ENCODE results near the gene MR1.
"Not testable (repeated sequence)": the region's sequence is repeated elsewhere in the genome, so short reads cannot be mapped to it uniquely, and the experiment has no call there.

The MR1 gene

DNA sequence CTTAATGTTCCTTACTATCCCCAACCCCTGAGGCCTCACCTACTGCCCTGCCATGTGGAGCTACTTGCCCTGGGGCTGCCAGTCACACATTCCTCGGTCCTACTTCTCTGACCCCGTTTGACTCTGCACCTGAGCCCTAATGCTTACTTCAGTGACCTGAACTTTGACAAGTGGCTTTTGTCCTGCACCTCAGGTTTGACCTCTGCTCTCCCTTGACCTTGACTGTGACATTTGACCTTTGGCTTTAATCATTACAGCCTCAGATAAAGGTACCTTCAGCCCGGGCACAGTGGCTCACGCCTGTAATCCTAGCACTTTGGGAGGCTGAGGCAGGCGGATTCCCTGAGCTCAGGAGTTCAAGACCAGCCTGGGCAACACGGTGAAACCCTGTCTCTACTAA lies 22.8 kb downstream of the MR1 start:
- no peak for DNase-seq (ENCODE audit: low read depth)
- H3K4me3 ChIP-seq (ENCODE audit: low read length): no peak overlapping the region
- H3K9me3 ChIP-seq (ENCODE audit: control insufficient read depth, low read length): peaks cover 8% of the 10 kb centered on the region
- no peaks in the 10 kb centered on the region for H3K27me3 ChIP-seq (replicated peaks; ENCODE audit: control insufficient read depth, insufficient read depth, low read length)
- H3K36me3 ChIP-seq (ENCODE audit: control insufficient read depth, insufficient read depth, low read length, severe bottlenecking): no peaks in the 10 kb centered on the region
- H3K4me1 ChIP-seq (ENCODE audit: control insufficient read depth, insufficient read depth, low read length): no peaks in the 10 kb centered on the region
- H3K9ac ChIP-seq (ENCODE audit: low read length): no peak overlapping the region

DNA sequence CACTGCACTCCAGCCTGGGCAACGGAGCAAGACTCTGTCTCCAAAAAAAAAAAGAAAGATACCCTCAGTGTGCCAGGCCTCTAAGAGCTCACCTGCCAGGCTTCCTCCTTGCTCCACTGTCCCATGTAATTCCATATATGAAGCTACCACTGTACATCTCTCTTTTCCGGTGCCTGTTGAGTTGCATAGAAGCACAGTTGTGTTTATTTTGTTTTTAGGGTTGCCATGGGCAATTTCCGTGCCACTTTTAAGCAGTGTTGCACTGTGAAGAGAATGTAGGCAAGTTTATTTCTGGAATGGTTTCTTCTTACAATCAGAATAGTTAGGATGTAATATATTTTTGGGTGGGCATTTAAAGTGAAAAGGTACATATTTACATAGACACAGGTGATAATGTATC lies 23.3 kb downstream of the MR1 start:
- Histone ChIP-seq H3K36me3 (ENCODE audit: control insufficient read depth, insufficient read depth, low read length, severe bottlenecking) (no peaks in the 10 kb centered on the region), H3K9ac (ENCODE audit: low read length) (no peak overlapping the region), H3K27me3 (replicated peaks; ENCODE audit: control insufficient read depth, insufficient read depth, low read length) (no peaks in the 10 kb centered on the region), H3K4me1 (ENCODE audit: control insufficient read depth, insufficient read depth, low read length) (no peaks in the 10 kb centered on the region), H3K4me3 (ENCODE audit: low read length) (no peak overlapping the region), H3K9me3 (ENCODE audit: control insufficient read depth, low read length) (peaks cover 8% of the 10 kb centered on the region)
- no peak for DNase-seq (ENCODE audit: low read depth)

DNA sequence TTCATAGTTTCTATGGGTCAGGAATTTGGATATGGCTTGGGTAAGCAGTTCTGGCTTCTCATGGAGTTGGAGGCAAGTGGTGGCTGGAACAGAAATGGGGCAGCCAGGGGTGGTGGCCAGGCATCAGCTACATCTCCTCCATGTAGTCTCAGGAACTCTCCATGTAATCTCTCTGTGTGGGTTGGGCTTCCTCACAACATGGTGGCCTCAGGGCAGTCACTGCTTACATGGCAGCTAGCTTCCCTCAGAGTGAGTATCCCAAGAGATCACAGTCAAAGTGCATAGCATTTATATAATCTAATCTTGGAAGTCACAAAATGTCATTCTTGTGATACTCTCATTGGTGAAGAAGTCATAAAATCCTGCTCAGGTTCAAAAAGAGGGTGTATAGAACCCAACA lies 25.7 kb downstream of the MR1 start:
- Histone ChIP-seq H3K9ac (ENCODE audit: low read length) (no peak overlapping the region), H3K4me3 (ENCODE audit: low read length) (no peak overlapping the region), H3K4me1 (ENCODE audit: control insufficient read depth, insufficient read depth, low read length) (no peaks in the 10 kb centered on the region), H3K36me3 (ENCODE audit: control insufficient read depth, insufficient read depth, low read length, severe bottlenecking) (no peaks in the 10 kb centered on the region), H3K27me3 (replicated peaks; ENCODE audit: control insufficient read depth, insufficient read depth, low read length) (no peaks in the 10 kb centered on the region), H3K9me3 (ENCODE audit: control insufficient read depth, low read length) (peaks cover 8% of the 10 kb centered on the region)
- DNase-seq (ENCODE audit: low read depth): no peak

DNA sequence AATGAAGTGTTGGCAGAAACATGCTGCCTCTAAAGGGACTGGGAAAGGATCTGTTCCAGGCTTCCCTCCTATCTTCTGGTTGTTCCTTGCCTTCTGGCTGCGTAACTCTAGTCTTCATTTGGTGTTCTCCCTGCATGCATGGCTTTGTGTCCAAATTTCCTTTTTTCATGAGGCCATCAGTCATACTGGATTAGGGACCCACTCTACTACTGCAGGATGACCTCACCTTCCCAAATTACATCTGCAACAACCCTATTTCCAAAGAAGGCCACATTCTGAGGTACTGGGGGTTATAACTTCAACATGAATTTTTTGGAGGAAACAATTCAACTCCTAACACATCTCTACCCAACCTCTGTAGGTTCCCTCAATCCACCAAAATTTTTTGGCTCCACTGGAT lies 26.3 kb downstream of the MR1 start:
- no peaks in the 10 kb centered on the region for H3K36me3 ChIP-seq (ENCODE audit: control insufficient read depth, insufficient read depth, low read length, severe bottlenecking)
- no peaks in the 10 kb centered on the region for H3K27me3 ChIP-seq (replicated peaks; ENCODE audit: control insufficient read depth, insufficient read depth, low read length)
- H3K4me3 ChIP-seq (ENCODE audit: low read length): no peak overlapping the region
- no peak overlapping the region for H3K9ac ChIP-seq (ENCODE audit: low read length)
- no peaks in the 10 kb centered on the region for H3K4me1 ChIP-seq (ENCODE audit: control insufficient read depth, insufficient read depth, low read length)
- peaks cover 8% of the 10 kb centered on the region for H3K9me3 ChIP-seq (ENCODE audit: control insufficient read depth, low read length)
- no peak for DNase-seq (ENCODE audit: low read depth)

DNA sequence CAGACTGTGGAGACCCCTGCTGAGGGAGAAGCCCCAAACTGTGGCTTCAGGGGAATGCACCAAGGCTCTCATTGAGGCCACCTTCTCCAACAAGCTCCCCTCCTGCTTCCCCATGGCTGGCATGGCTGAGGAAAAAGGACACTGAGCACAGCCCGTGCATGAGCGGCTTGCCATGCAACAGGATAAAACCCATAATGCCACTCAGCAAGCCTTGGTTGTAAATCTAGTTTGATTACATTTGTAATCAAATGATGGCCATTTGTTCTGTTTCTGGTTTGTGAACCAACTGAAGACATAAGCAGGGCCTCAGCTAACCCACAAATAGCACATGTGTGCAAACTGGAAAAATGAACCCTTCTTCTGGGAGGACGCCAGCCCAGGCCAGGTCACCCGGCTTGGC lies 27.2 kb downstream of the MR1 start:
- DNase-seq (ENCODE audit: low read depth): not testable (repeated sequence)

DNA sequence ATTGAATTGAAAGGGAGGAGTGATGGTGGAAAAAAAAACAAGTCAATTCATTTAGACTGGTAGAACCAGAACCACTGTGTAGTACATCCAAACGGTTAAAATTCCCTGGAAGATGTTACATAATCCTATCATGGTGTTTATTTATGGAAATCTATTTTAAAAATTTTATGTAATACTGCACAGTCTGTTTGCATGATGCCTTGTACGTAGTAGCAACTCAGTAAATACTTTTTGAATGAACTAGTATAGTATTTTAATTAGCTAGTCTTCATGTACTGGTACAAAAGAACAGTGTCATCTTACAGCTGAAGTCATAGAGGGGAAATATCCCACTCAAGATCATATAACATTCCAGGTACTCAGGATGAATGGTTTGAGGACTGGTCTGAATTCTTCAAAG lies 27.7 kb downstream of the MR1 start:
- DNase-seq (ENCODE audit: low read depth): no peak
- H3K4me1 ChIP-seq (ENCODE audit: control insufficient read depth, insufficient read depth, low read length): no peaks in the 10 kb centered on the region
- no peak overlapping the region for H3K9ac ChIP-seq (ENCODE audit: low read length)
- peaks cover 8% of the 10 kb centered on the region for H3K9me3 ChIP-seq (ENCODE audit: control insufficient read depth, low read length)
- no peaks in the 10 kb centered on the region for H3K27me3 ChIP-seq (replicated peaks; ENCODE audit: control insufficient read depth, insufficient read depth, low read length)
- H3K36me3 ChIP-seq (ENCODE audit: control insufficient read depth, insufficient read depth, low read length, severe bottlenecking): no peaks in the 10 kb centered on the region
- no peak overlapping the region for H3K4me3 ChIP-seq (ENCODE audit: low read length)

More for the DNA sequence above, 27.2 kb downstream of the MR1 start:
- not testable (repeated sequence) for H3K36me3 ChIP-seq (ENCODE audit: control insufficient read depth, insufficient read depth, low read length, severe bottlenecking); H3K4me3 ChIP-seq (ENCODE audit: low read length); H3K9ac ChIP-seq (ENCODE audit: low read length); H3K9me3 ChIP-seq (ENCODE audit: control insufficient read depth, low read length); H3K27me3 ChIP-seq (replicated peaks; ENCODE audit: control insufficient read depth, insufficient read depth, low read length); H3K4me1 ChIP-seq (ENCODE audit: control insufficient read depth, insufficient read depth, low read length)

DNA sequence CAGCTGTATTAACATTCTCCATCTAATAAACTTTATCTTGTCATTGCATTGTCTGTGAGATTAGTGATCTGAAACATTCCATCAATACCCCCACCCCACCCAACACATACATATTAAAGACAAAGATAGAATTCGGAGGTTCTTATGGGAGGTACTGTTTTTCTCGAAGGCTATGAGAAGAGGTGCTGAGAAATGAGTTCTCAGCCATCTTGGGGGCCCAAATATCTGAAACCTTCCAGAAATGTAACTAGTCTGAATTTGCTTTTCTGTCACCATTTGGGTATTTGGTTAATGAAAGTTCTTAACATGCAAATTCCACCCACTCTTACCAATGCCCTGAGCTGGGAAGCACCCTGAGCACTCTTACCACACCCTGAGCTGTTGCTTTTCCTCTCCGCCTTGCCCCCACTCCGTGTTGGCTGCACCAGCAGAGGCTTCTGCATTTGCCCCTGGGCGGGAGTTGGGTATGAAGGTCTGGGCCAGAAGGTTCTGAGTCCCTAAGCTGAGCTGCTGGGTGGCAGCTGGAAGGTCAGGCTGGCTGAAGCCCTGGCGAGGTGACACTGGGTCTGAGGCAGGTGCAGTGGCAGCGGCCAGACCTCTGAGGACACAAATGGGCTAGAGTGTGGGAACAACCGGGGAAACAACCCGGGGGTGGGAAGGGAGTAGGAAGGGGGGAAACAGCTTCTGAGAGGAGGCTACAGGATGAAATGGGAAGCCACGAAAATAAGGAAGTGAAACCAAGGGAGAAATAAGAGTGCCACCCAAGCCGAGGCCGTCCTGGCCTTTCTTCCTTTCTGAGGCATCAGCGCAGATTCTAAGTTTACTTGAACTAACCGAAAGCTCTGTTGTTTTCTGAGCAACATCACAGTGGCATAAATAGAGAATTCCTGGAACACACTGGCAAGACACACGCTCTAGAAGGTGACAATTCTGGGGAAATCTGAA lies 28.4 kb downstream of the MR1 start:
- Histone ChIP-seq H3K9me3 (ENCODE audit: control insufficient read depth, low read length) (peaks cover 8% of the 10 kb centered on the region), H3K9ac (ENCODE audit: low read length) (no peak overlapping the region), H3K36me3 (ENCODE audit: control insufficient read depth, insufficient read depth, low read length, severe bottlenecking) (no peaks in the 10 kb centered on the region), H3K4me3 (ENCODE audit: low read length) (no peak overlapping the region), H3K27me3 (replicated peaks; ENCODE audit: control insufficient read depth, insufficient read depth, low read length) (no peaks in the 10 kb centered on the region), H3K4me1 (ENCODE audit: control insufficient read depth, insufficient read depth, low read length) (no peaks in the 10 kb centered on the region)
- DNase-seq (ENCODE audit: low read depth): no peak

DNA sequence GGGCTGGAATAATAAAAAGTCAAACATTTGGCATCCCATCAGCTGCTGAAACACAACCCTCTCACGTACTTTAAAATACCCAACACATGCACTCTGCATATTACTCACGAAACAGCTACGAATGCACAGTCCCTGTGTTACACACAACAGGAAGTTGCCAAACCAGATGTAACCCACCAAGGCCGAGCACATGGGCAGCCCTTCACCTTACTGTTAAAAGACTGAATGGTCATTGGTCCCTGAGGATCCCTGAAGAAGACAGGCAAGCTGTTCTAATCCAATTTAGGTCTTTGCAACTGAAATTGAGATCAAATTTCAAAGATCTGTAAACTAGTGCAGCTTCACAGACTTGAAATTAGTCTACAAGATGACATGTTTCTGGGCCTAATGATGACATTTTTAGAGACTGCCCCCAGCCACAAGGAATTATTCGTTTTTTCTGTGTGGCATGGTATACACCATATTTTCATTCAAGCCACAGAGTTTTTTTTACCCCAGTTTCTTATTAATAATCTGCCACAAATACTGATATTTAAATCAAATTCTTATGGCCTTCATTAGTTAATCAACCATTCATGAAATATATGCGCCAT lies 29.1 kb downstream of the MR1 start:
- DNase-seq (ENCODE audit: low read depth): peak; percentile 17
- H3K27me3 ChIP-seq (replicated peaks; ENCODE audit: control insufficient read depth, insufficient read depth, low read length): no peaks in the 10 kb centered on the region
- H3K9ac ChIP-seq (ENCODE audit: low read length): no peak overlapping the region
- peaks cover 8% of the 10 kb centered on the region for H3K9me3 ChIP-seq (ENCODE audit: control insufficient read depth, low read length)
- H3K4me3 ChIP-seq (ENCODE audit: low read length): no peak overlapping the region
- no peaks in the 10 kb centered on the region for H3K36me3 ChIP-seq (ENCODE audit: control insufficient read depth, insufficient read depth, low read length, severe bottlenecking)
- H3K4me1 ChIP-seq (ENCODE audit: control insufficient read depth, insufficient read depth, low read length): no peaks in the 10 kb centered on the region

DNA sequence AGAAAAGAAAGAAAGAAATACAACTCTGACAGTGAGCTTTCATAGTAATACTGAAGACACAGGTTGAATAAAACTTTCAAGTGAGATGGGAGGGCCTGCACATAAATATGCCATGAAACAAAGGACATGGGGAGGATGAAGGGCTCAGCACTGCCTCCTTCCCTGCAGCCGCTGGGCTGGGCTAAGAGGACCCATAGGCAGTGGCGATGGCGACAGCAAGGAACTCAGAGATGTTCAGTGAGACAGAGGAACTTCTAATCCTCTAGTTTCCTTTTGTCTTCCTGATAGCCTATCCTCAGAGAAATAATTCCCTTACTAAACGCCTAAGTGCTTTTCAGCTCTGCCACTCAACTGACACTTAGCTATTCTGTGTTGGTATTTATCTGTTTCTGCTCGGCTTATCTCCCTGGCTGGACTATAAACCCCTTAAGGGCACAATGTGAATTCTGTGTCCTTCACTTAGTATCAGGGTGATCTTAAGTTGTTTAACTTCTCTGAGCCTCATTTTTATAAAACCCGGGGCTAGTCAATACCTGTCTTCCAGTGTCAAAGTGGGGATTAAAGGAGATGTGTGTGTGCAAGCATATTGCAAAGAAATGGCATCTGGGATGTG lies 30.3 kb downstream of the MR1 start:
- H3K9ac ChIP-seq (ENCODE audit: low read length): no peak overlapping the region
- DNase-seq (ENCODE audit: low read depth): no peak
- H3K27me3 ChIP-seq (replicated peaks; ENCODE audit: control insufficient read depth, insufficient read depth, low read length): no peaks in the 10 kb centered on the region
- no peak overlapping the region for H3K4me3 ChIP-seq (ENCODE audit: low read length)
- peaks cover 8% of the 10 kb centered on the region for H3K9me3 ChIP-seq (ENCODE audit: control insufficient read depth, low read length)
- no peaks in the 10 kb centered on the region for H3K36me3 ChIP-seq (ENCODE audit: control insufficient read depth, insufficient read depth, low read length, severe bottlenecking)
- no peaks in the 10 kb centered on the region for H3K4me1 ChIP-seq (ENCODE audit: control insufficient read depth, insufficient read depth, low read length)

DNA sequence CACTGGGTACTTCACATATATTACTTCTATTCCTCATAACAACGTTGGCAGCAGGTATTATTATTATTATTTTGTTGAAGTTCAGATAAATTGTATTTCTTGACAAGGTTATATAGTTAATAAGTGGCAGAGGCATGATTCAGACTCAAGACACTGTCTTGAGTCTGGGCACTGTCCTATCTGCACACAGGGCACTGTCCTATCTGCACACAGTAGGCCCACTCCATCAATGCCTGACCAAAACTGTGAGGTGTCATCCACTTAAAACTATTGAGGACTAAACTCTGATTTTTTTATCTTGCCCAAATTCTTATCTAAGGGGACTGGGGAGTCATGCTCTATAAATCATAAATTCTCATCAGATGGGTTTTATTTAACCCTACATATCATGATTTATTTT lies 30.9 kb downstream of the MR1 start:
- peaks cover 3% of the 10 kb centered on the region for H3K9me3 ChIP-seq (ENCODE audit: control insufficient read depth, low read length)
- H3K36me3 ChIP-seq (ENCODE audit: control insufficient read depth, insufficient read depth, low read length, severe bottlenecking): no peaks in the 10 kb centered on the region
- no peaks in the 10 kb centered on the region for H3K27me3 ChIP-seq (replicated peaks; ENCODE audit: control insufficient read depth, insufficient read depth, low read length)
- no peak overlapping the region for H3K9ac ChIP-seq (ENCODE audit: low read length)
- no peak for DNase-seq (ENCODE audit: low read depth)
- H3K4me1 ChIP-seq (ENCODE audit: control insufficient read depth, insufficient read depth, low read length): no peaks in the 10 kb centered on the region
- H3K4me3 ChIP-seq (ENCODE audit: low read length): no peak overlapping the region

DNA sequence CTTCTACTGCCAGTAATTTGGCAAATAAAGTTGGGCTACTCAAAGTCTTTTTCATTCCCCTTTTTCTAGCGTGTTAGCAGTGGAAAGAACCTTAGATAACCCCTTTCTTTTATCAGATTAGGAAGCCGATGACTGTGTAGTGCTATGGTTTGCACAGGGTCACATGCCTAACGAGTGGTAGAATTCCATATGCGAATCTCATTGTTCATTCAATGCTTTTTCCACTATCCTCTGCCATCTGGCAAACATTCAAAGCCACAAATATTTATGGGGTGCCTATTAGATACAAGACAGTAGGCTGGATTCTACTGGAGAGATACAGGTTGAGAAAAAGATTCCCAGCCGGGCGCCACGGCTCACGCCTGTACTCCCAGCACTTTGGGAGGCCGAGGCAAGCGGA lies 39.9 kb downstream of the MR1 start:
- Histone ChIP-seq H3K9me3 (ENCODE audit: control insufficient read depth, low read length) (no peaks in the 10 kb centered on the region), H3K36me3 (ENCODE audit: control insufficient read depth, insufficient read depth, low read length, severe bottlenecking) (no peaks in the 10 kb centered on the region), H3K27me3 (replicated peaks; ENCODE audit: control insufficient read depth, insufficient read depth, low read length) (no peaks in the 10 kb centered on the region), H3K4me1 (ENCODE audit: control insufficient read depth, insufficient read depth, low read length) (peaks cover 14% of the 10 kb centered on the region), H3K9ac (ENCODE audit: low read length) (no peak overlapping the region), H3K4me3 (ENCODE audit: low read length) (no peak overlapping the region)
- DNase-seq (ENCODE audit: low read depth): no peak

Data from adipocyte (in vitro differentiated cells).